Iris pigment epithelial cell (primary cell): ENCODE measurements around the gene SOAT1.
"Not testable (repeated sequence)": the region's sequence is repeated elsewhere in the genome, so short reads cannot be mapped to it uniquely, and the experiment has no call there.

ENCODE experiments used
- DNase-seq: peaks from one replicate; pipeline ENCODE4 v3.0.0-alpha.2; 2011; ENCODE audit warnings: low read depth

Gene SOAT1

GRCh38 chr1:179353546-179353945 is 59.9 kb downstream of the SOAT1 start:
- DNase-seq: peak; percentile 41

- DNase-seq: not testable (repeated sequence)
These were observed 68.0 kb downstream of the SOAT1 start for GRCh38 chr1:179361631-179362030.

GRCh38 chr1:179365342-179366092 is 71.9 kb downstream of the SOAT1 start, which contains the start of gene AXDND1:
Gene AXDND1 (plus strand): TSS chr1:179365971. CDS start chr1:179366510, 539 bp downstream.
- peak; percentile 87 for DNase-seq

- peak; percentile 28 for DNase-seq
These were observed 72.7 kb downstream of the SOAT1 start for GRCh38 chr1:179366093-179366800.

GRCh38 chr1:179369751-179370341 is 76.2 kb downstream of the SOAT1 start:
- peak; percentile 69 for DNase-seq

GRCh38 chr1:179372160-179372559 is 78.6 kb downstream of the SOAT1 start:
- DNase-seq: no peak

GRCh38 chr1:179376223-179376622 is 82.6 kb downstream of the SOAT1 start:
- DNase-seq: no peak

- DNase-seq: no peak
These were observed 86.7 kb downstream of the SOAT1 start for GRCh38 chr1:179380299-179380698.

GRCh38 chr1:179384027-179384426 is 90.4 kb downstream of the SOAT1 start:
- no peak for DNase-seq

- DNase-seq: no peak
These were observed 91.9 kb downstream of the SOAT1 start for GRCh38 chr1:179385510-179385909.

GRCh38 chr1:179393721-179394120 is 100.1 kb downstream of the SOAT1 start:
- no peak for DNase-seq

GRCh38 chr1:179399399-179399798 is 105.8 kb downstream of the SOAT1 start:
- DNase-seq: not testable (repeated sequence)
